SU-DHL-6 (cell line): Measurements from ENCODE around the gene HOMER3.

Experiments used
- H2AFZ ChIP-seq: fragments of 200-600 bp; sonication (generic); 2 replicates; pipeline ENCODE4 v1.6.1; 2014; ENCODE audit warnings: low read depth, mild to moderate bottlenecking, moderate library complexity, mixed read lengths, antibody characterized with exemption, low read length; ENCODE audit not compliant: severe bottlenecking
- H3F3A ChIP-seq: fragments of 200-600 bp; shearing (Covaris generic); 2 replicates; pipeline ENCODE4 v1.6.0; 2016; ENCODE audit warnings: antibody characterized with exemption, mild to moderate bottlenecking; ENCODE audit not compliant: insufficient read depth
- H3K27ac ChIP-seq: fragments of 200-600 bp; sonication (generic); 2 replicates; pipeline ENCODE4 v1.5.1; 2016; ENCODE audit warnings: low read depth, mild to moderate bottlenecking, low read length, moderate library complexity, mixed read lengths
- H3K27me3 ChIP-seq: fragments of 200-600 bp; sonication (generic), shearing (Covaris generic); 2 replicates; pipeline ENCODE4 v1.6.0; 2014; ENCODE audit warnings: mild to moderate bottlenecking, low read length
- H3K36me3 ChIP-seq: fragments of 200-600 bp; sonication (generic); 2 replicates; pipeline ENCODE4 v1.6.1; 2014; ENCODE audit warnings: mild to moderate bottlenecking, low read length, mixed read lengths
- H3K4me2 ChIP-seq: fragments of 300-600, 200-600 bp; shearing (Covaris generic), sonication (generic); 2 replicates; pipeline ENCODE4 v1.6.0; 2014; ENCODE audit warnings: low read length, low read depth, mild to moderate bottlenecking; ENCODE audit not compliant: poor library complexity, severe bottlenecking
- H3K4me3 ChIP-seq: fragments of 200-600 bp; sonication (generic); 2 replicates; pipeline ENCODE4 v1.5.1; 2014; ENCODE audit warnings: antibody characterized with exemption, low read length, mild to moderate bottlenecking, mixed read lengths; ENCODE audit not compliant: insufficient read depth, poor library complexity, severe bottlenecking
- H3K79me2 ChIP-seq: fragments of 200-600 bp; sonication (generic); 2 replicates; pipeline ENCODE4 v1.6.1; 2014; ENCODE audit warnings: mild to moderate bottlenecking, low read length, moderate library complexity; ENCODE audit not compliant: insufficient read depth
- H3K9ac ChIP-seq: fragments of 200-600 bp; sonication (generic); 2 replicates; pipeline ENCODE4 v1.7.0; 2014; ENCODE audit warnings: mild to moderate bottlenecking, low read length
- H3K9me2 ChIP-seq: fragments of 200-600 bp; sonication (generic); replicated peaks from 2 replicates; pipeline ENCODE4 v1.6.1; 2014; ENCODE audit warnings: low read length; ENCODE audit not compliant: insufficient read depth
- H3K9me3 ChIP-seq: fragments of 200-600 bp; sonication (generic); 2 replicates; pipeline ENCODE4 v1.6.1; 2014; ENCODE audit warnings: low read length, mixed read lengths; ENCODE audit not compliant: insufficient read depth
- H4K20me1 ChIP-seq: fragments of 200-600 bp; sonication (generic); 2 replicates; pipeline ENCODE4 v1.6.1; 2014; ENCODE audit warnings: low read depth, mild to moderate bottlenecking, antibody characterized with exemption, low read length, moderate library complexity, mixed read lengths
- CTCF ChIP-seq: fragments of 200-600 bp; sonication (generic); IDR thresholded peaks from one replicate; pipeline ENCODE4 v1.5.1; 2017; ENCODE audit warnings: antibody characterized with exemption, mild to moderate bottlenecking, low read length, moderate library complexity; ENCODE audit not compliant: insufficient read depth, poor library complexity, severe bottlenecking
- EZH2phosphoT487 ChIP-seq: fragments of 200-600 bp; sonication (generic), shearing (Covaris generic); conservative IDR thresholded peaks from 2 replicates; pipeline ENCODE4 v1.6.1; 2018; ENCODE audit warnings: mild to moderate bottlenecking, antibody characterized with exemption, low read length, moderate library complexity, mixed read lengths

The HOMER3 gene

GRCh38 chr19:18883526-18884304 is 57.3 kb downstream of the HOMER3 start:
- no peak overlapping the region for H2AFZ ChIP-seq
- no peaks in the 10 kb centered on the region for H3F3A ChIP-seq
- no peaks in the 10 kb centered on the region for H3K36me3 ChIP-seq
- H3K4me2 ChIP-seq: no peak overlapping the region
- H3K9me3 ChIP-seq: no peaks in the 10 kb centered on the region
- H3K27me3 ChIP-seq: no peaks in the 10 kb centered on the region
- H3K27ac ChIP-seq: no peak overlapping the region
- TF ChIP-seq CTCF (no peak), EZH2phosphoT487 (no peak)
- no peaks in the 10 kb centered on the region for H3K9me2 ChIP-seq
- H3K79me2 ChIP-seq: no peaks in the 10 kb centered on the region
- H3K9ac ChIP-seq: no peak overlapping the region
- no peak overlapping the region for H3K4me3 ChIP-seq
- H4K20me1 ChIP-seq: no peaks in the 10 kb centered on the region

- Histone ChIP-seq H3K36me3 (no peaks in the 10 kb centered on the region), H3F3A (no peaks in the 10 kb centered on the region)
These were observed 59.5 kb downstream of the HOMER3 start for GRCh38 chr19:18881491-18881890.

GRCh38 chr19:18879579-18880373 is 61.2 kb downstream of the HOMER3 start:
- H3K4me2 ChIP-seq: no peak overlapping the region
- no peak for TF ChIP-seq CTCF
- no peak for TF ChIP-seq EZH2phosphoT487
- H3K27ac ChIP-seq: no peak overlapping the region
- no peaks in the 10 kb centered on the region for H3K9me2 ChIP-seq
- H3F3A ChIP-seq: no peaks in the 10 kb centered on the region
- no peak overlapping the region for H3K9ac ChIP-seq
- no peaks in the 10 kb centered on the region for H3K36me3 ChIP-seq
- no peaks in the 10 kb centered on the region for H3K79me2 ChIP-seq
- H3K4me3 ChIP-seq: no peak overlapping the region
- no peaks in the 10 kb centered on the region for H4K20me1 ChIP-seq
- no peak overlapping the region for H2AFZ ChIP-seq
- no peaks in the 10 kb centered on the region for H3K27me3 ChIP-seq
- no peaks in the 10 kb centered on the region for H3K9me3 ChIP-seq

More at GRCh38 chr19:18881491-18881890, 59.5 kb downstream of the HOMER3 start:
- Histone ChIP-seq H3K4me2 (no peak overlapping the region), H3K9me2 (no peaks in the 10 kb centered on the region), H3K9ac (no peak overlapping the region), H2AFZ (no peak overlapping the region), H3K27ac (no peak overlapping the region), H3K4me3 (no peak overlapping the region), H3K9me3 (no peaks in the 10 kb centered on the region), H3K27me3 (no peaks in the 10 kb centered on the region), H4K20me1 (no peaks in the 10 kb centered on the region), H3K79me2 (no peaks in the 10 kb centered on the region)
- TF ChIP-seq CTCF: no peak
- no peak for TF ChIP-seq EZH2phosphoT487
